A673 (cell line): Measurements from ENCODE around the gene SYNJ1.

ENCODE experiments used
- CTCF ChIP-seq: fragments of 300-800, 200-600 bp; sonication (generic); conservative IDR thresholded peaks from 2 replicates; pipeline ENCODE4 v1.5.1; 2017; ENCODE audit warnings: low read depth, mild to moderate bottlenecking, antibody characterized with exemption, low read length, moderate library complexity, mixed read lengths
- EZH2 ChIP-seq: fragments of 200-600 bp; sonication (generic); IDR thresholded peaks from 2 replicates; pipeline ENCODE4 v1.6.1; 2017; ENCODE audit warnings: borderline replicate concordance, low read depth, mild to moderate bottlenecking, mixed read lengths, antibody characterized with exemption, low read length; ENCODE audit not compliant: poor library complexity, severe bottlenecking

GRCh38 chr21:32612075-32612998, 115.5 kb downstream of the SYNJ1 start, which contains the start of gene CFAP298:
- TF ChIP-seq CTCF (no peak), EZH2 (no peak)
